GM12864 (cell line): ENCODE results near the gene MIEN1.
"Not testable (repeated sequence)": the region's sequence is repeated elsewhere in the genome, so short reads cannot be mapped to it uniquely, and the experiment has no call there.

ENCODE experiments used
- DNase-seq: peaks from one replicate; pipeline ENCODE4 v3.0.0-alpha.2; 2011; ENCODE audit warnings: low read depth
- H3K4me3 ChIP-seq: 2 replicates; pipeline ENCODE4 v1.5.1; 2011; ENCODE audit warnings: mild to moderate bottlenecking, low read depth, low read length, control low read depth
- TF ChIP-seq, protein P1 (sequence below): IDR thresholded peaks from 2 replicates; pipeline ENCODE4 v1.5.1; 2011; ENCODE audit warnings: low read depth, mild to moderate bottlenecking, moderate library complexity, low read length, control low read depth, inconsistent platforms; ENCODE audit errors: missing control alignments

Gene MIEN1

GRCh38 chr17:39727556-39727955, 2.8 kb downstream of the MIEN1 start:
- TF ChIP-seq, protein P1, sequence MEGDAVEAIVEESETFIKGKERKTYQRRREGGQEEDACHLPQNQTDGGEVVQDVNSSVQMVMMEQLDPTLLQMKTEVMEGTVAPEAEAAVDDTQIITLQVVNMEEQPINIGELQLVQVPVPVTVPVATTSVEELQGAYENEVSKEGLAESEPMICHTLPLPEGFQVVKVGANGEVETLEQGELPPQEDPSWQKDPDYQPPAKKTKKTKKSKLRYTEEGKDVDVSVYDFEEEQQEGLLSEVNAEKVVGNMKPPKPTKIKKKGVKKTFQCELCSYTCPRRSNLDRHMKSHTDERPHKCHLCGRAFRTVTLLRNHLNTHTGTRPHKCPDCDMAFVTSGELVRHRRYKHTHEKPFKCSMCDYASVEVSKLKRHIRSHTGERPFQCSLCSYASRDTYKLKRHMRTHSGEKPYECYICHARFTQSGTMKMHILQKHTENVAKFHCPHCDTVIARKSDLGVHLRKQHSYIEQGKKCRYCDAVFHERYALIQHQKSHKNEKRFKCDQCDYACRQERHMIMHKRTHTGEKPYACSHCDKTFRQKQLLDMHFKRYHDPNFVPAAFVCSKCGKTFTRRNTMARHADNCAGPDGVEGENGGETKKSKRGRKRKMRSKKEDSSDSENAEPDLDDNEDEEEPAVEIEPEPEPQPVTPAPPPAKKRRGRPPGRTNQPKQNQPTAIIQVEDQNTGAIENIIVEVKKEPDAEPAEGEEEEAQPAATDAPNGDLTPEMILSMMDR: no peak
- DNase-seq: no peak
- no peak overlapping the region for H3K4me3 ChIP-seq

- DNase-seq: no peak
- no peak overlapping the region for H3K4me3 ChIP-seq
- TF ChIP-seq, protein P1: no peak
These were observed 3.7 kb downstream of the MIEN1 start for GRCh38 chr17:39726617-39727016.

DNA sequence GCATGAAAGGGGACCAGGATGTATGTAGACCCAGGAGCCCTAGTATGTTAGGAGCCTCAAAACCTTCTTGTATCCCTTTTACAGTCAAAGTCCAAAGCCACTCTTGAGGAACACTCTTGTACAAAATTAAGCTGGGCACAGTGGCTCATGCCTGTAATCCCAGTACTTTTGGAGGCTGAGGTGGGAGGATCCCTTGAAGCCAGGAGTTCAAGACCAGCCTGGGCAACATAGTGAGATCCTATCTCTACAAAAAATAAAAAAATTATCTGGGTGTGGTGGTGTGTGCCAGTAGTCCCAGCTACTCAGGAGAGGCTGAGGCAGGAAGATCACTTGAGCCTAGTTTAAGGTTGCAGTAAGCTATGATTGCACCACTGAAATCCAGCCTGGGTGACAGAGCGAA, 4.4 kb downstream of the MIEN1 start:
- H3K4me3 ChIP-seq, DNase-seq: not testable (repeated sequence)

DNA sequence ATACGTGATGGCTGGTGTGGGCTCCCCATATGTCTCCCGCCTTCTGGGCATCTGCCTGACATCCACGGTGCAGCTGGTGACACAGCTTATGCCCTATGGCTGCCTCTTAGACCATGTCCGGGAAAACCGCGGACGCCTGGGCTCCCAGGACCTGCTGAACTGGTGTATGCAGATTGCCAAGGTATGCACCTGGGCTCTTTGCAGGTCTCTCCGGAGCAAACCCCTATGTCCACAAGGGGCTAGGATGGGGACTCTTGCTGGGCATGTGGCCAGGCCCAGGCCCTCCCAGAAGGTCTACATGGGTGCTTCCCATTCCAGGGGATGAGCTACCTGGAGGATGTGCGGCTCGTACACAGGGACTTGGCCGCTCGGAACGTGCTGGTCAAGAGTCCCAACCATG, 5.6 kb downstream of the MIEN1 start:
- TF ChIP-seq, protein P1: no peak
- H3K4me3 ChIP-seq: no peak overlapping the region
- no peak for DNase-seq

- TF ChIP-seq, protein P1: no peak
- H3K4me3 ChIP-seq: no peak overlapping the region
- DNase-seq: no peak
These were observed 7.1 kb downstream of the MIEN1 start for GRCh38 chr17:39722965-39723848.

DNA sequence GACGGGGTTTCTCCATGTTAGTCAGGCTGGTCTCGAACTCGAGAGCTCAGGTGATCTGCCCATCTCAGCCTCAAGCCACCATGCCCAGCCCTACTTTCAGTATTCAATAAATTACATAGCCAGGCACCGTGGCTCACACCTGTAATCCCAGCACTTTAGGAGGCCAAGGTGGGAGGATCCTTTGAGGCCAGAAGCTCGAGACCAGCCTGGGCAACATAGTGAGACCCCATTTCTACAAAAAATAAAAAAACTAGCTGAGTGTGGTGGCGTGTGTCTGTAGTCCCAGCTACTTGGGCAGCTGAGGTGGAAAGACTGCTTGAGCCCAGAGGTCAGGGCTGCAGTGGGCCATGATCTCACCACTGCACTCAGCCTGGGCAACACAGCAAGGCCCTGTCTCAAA, 8.2 kb downstream of the MIEN1 start:
- no peak overlapping the region for H3K4me3 ChIP-seq
- TF ChIP-seq, protein P1: no peak
- DNase-seq: no peak

GRCh38 chr17:39719563-39720355, 10.6 kb downstream of the MIEN1 start:
- DNase-seq: no peak
- no peak overlapping the region for H3K4me3 ChIP-seq
- TF ChIP-seq, protein P1: no peak
